ENCODE results near the gene SUPT20HL1. TPM values are rescaled to one million over a fixed set of nuclear protein-coding genes. Genes with fewer than 3 reads are reported as not detected.

The SUPT20HL1 gene
- total and polyA plus RNA-seq, 2 experiments from 2014 or later, result not detected

DNA sequence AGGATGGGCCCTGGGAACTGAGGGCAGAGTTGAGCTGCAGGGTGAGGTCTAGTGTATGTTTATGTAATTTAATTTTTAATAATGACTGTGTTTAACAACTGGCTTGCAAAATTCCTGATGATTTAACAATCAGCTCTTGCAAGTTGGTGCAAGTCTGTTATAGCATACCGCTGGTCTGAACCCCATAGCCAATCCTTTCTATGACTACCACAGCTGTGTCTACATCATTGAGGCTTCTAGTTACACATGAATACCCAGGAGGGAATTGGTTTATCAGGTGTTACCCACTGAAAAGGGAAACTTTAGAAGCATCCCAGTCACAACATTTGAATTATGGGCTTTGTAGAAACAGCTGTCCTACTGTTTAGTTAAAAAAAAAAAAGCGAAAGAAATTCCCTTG is 38.3 kb downstream of the SUPT20HL1 start:
- no peaks in the 10 kb centered on the region for H3K9me3 Mint-ChIP-seq
- peaks cover 3% of the 10 kb centered on the region for H3K27me3 Mint-ChIP-seq (ENCODE audit: insufficient read depth, low read depth, poor library complexity)
- no peak overlapping the region for H3K4me2 ChIP-seq
- no peaks in the 10 kb centered on the region for H3F3A ChIP-seq (replicated peaks; ENCODE audit: low read depth)
- no peak overlapping the region for H2AFZ ChIP-seq
- no peaks in the 10 kb centered on the region for H4K20me1 ChIP-seq (replicated peaks; ENCODE audit: insufficient read depth)
- no peaks in the 10 kb centered on the region for H3K79me2 ChIP-seq (replicated peaks; ENCODE audit: insufficient read depth)
- ATAC-seq, result no peak
- H3K4me3 Mint-ChIP-seq, result no peak overlapping the region
- peaks cover 13% of the 10 kb centered on the region for H3K4me1 Mint-ChIP-seq
- no peak for DNase-seq (ENCODE audit: low spot score)
- H3K27ac ChIP-seq (ENCODE audit: low read depth), result no peak overlapping the region
- H3K36me3 Mint-ChIP-seq (ENCODE audit: low read depth), result no peaks in the 10 kb centered on the region
- H3K36me3 ChIP-seq (ENCODE audit: insufficient read depth), result no peaks in the 10 kb centered on the region
- H3K4me3 ChIP-seq, result no peak overlapping the region
- H3K27me3 ChIP-seq (ENCODE audit: insufficient read depth), result no peaks in the 10 kb centered on the region
- H3K4me1 ChIP-seq (ENCODE audit: insufficient read depth), result no peaks in the 10 kb centered on the region
- TF ChIP-seq CREB1 (CRISPR knock-in tag; IDR thresholded peaks at IDR 0.05; ENCODE audit: low read depth) (no peak), EZH2 (IDR thresholded peaks at IDR 0.05; ENCODE audit: low read depth, unreplicated experiment) (no peak), POLR2AphosphoS5 (IDR thresholded peaks at IDR 0.05; ENCODE audit: low read depth) (no peak), ZNF114 (CRISPR knock-in tag; IDR thresholded peaks at IDR 0.05) (no peak), JUNB (IDR thresholded peaks at IDR 0.05; ENCODE audit: unreplicated experiment) (no peak), STAT1 (IDR thresholded peaks at IDR 0.05; ENCODE audit: unreplicated experiment) (no peak), EZH2phosphoT487 (IDR thresholded peaks at IDR 0.05; ENCODE audit: unreplicated experiment) (no peak), NANOG (IDR thresholded peaks at IDR 0.05; ENCODE audit: borderline replicate concordance) (no peak), ZNF331 (CRISPR knock-in tag; IDR thresholded peaks at IDR 0.05; ENCODE audit: low read depth) (no peak)
- TF ChIP-seq, protein P1, sequence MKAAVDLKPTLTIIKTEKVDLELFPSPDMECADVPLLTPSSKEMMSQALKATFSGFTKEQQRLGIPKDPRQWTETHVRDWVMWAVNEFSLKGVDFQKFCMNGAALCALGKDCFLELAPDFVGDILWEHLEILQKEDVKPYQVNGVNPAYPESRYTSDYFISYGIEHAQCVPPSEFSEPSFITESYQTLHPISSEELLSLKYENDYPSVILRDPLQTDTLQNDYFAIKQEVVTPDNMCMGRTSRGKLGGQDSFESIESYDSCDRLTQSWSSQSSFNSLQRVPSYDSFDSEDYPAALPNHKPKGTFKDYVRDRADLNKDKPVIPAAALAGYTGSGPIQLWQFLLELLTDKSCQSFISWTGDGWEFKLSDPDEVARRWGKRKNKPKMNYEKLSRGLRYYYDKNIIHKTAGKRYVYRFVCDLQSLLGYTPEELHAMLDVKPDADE (IDR thresholded peaks at IDR 0.05), result no peak
- TF ChIP-seq, protein P2, sequence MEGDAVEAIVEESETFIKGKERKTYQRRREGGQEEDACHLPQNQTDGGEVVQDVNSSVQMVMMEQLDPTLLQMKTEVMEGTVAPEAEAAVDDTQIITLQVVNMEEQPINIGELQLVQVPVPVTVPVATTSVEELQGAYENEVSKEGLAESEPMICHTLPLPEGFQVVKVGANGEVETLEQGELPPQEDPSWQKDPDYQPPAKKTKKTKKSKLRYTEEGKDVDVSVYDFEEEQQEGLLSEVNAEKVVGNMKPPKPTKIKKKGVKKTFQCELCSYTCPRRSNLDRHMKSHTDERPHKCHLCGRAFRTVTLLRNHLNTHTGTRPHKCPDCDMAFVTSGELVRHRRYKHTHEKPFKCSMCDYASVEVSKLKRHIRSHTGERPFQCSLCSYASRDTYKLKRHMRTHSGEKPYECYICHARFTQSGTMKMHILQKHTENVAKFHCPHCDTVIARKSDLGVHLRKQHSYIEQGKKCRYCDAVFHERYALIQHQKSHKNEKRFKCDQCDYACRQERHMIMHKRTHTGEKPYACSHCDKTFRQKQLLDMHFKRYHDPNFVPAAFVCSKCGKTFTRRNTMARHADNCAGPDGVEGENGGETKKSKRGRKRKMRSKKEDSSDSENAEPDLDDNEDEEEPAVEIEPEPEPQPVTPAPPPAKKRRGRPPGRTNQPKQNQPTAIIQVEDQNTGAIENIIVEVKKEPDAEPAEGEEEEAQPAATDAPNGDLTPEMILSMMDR (conservative IDR thresholded peaks at IDR 0.05; ENCODE audit: low read depth in 2 of 2), result no peak
- TF ChIP-seq, protein P3, sequence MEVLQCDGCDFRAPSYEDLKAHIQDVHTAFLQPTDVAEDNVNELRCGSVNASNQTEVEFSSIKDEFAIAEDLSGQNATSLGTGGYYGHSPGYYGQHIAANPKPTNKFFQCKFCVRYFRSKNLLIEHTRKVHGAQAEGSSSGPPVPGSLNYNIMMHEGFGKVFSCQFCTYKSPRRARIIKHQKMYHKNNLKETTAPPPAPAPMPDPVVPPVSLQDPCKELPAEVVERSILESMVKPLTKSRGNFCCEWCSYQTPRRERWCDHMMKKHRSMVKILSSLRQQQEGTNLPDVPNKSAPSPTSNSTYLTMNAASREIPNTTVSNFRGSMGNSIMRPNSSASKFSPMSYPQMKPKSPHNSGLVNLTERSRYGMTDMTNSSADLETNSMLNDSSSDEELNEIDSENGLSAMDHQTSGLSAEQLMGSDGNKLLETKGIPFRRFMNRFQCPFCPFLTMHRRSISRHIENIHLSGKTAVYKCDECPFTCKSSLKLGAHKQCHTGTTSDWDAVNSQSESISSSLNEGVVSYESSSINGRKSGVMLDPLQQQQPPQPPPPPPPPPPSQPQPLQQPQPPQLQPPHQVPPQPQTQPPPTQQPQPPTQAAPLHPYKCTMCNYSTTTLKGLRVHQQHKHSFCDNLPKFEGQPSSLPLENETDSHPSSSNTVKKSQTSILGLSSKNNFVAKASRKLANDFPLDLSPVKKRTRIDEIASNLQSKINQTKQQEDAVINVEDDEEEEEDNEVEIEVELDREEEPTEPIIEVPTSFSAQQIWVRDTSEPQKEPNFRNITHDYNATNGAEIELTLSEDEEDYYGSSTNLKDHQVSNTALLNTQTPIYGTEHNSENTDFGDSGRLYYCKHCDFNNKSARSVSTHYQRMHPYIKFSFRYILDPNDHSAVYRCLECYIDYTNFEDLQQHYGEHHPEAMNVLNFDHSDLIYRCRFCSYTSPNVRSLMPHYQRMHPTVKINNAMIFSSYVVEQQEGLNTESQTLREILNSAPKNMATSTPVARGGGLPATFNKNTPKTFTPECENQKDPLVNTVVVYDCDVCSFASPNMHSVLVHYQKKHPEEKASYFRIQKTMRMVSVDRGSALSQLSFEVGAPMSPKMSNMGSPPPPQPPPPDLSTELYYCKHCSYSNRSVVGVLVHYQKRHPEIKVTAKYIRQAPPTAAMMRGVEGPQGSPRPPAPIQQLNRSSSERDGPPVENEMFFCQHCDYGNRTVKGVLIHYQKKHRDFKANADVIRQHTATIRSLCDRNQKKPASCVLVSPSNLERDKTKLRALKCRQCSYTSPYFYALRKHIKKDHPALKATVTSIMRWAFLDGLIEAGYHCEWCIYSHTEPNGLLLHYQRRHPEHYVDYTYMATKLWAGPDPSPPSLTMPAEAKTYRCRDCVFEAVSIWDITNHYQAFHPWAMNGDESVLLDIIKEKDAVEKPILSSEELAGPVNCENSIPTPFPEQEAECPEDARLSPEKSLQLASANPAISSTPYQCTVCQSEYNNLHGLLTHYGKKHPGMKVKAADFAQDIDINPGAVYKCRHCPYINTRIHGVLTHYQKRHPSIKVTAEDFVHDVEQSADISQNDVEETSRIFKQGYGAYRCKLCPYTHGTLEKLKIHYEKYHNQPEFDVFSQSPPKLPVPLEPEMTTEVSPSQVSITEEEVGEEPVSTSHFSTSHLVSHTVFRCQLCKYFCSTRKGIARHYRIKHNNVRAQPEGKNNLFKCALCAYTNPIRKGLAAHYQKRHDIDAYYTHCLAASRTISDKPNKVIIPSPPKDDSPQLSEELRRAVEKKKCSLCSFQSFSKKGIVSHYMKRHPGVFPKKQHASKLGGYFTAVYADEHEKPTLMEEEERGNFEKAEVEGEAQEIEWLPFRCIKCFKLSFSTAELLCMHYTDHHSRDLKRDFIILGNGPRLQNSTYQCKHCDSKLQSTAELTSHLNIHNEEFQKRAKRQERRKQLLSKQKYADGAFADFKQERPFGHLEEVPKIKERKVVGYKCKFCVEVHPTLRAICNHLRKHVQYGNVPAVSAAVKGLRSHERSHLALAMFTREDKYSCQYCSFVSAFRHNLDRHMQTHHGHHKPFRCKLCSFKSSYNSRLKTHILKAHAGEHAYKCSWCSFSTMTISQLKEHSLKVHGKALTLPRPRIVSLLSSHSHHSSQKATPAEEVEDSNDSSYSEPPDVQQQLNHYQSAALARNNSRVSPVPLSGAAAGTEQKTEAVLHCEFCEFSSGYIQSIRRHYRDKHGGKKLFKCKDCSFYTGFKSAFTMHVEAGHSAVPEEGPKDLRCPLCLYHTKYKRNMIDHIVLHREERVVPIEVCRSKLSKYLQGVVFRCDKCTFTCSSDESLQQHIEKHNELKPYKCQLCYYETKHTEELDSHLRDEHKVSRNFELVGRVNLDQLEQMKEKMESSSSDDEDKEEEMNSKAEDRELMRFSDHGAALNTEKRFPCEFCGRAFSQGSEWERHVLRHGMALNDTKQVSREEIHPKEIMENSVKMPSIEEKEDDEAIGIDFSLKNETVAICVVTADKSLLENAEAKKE (CRISPR knock-in tag; IDR thresholded peaks at IDR 0.05), result no peak
- TF ChIP-seq, protein P4, sequence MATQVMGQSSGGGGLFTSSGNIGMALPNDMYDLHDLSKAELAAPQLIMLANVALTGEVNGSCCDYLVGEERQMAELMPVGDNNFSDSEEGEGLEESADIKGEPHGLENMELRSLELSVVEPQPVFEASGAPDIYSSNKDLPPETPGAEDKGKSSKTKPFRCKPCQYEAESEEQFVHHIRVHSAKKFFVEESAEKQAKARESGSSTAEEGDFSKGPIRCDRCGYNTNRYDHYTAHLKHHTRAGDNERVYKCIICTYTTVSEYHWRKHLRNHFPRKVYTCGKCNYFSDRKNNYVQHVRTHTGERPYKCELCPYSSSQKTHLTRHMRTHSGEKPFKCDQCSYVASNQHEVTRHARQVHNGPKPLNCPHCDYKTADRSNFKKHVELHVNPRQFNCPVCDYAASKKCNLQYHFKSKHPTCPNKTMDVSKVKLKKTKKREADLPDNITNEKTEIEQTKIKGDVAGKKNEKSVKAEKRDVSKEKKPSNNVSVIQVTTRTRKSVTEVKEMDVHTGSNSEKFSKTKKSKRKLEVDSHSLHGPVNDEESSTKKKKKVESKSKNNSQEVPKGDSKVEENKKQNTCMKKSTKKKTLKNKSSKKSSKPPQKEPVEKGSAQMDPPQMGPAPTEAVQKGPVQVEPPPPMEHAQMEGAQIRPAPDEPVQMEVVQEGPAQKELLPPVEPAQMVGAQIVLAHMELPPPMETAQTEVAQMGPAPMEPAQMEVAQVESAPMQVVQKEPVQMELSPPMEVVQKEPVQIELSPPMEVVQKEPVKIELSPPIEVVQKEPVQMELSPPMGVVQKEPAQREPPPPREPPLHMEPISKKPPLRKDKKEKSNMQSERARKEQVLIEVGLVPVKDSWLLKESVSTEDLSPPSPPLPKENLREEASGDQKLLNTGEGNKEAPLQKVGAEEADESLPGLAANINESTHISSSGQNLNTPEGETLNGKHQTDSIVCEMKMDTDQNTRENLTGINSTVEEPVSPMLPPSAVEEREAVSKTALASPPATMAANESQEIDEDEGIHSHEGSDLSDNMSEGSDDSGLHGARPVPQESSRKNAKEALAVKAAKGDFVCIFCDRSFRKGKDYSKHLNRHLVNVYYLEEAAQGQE (IDR thresholded peaks at IDR 0.05; ENCODE audit: unreplicated experiment), result no peak
- H3K9me2 ChIP-seq (ENCODE audit: insufficient read depth), result no peaks in the 10 kb centered on the region
- H3K27ac Mint-ChIP-seq, result no peak overlapping the region

Data from GM23338 (cell line).